HG03460 (cell line): ENCODE data around the gene SHISAL1.

Source experiments
- ATAC-seq: cut with Tn5 transposase; IDR thresholded peaks from one replicate; pipeline ENCODE4 v1.9.1; 2021; ENCODE audit not compliant: unreplicated experiment

The SHISAL1 gene

GRCh38 chr22:44278243-44279068 lies 34.3 kb downstream of the SHISAL1 start:
- ATAC-seq, result no peak

- ATAC-seq, result no peak
Observed at GRCh38 chr22:44277386-44278135, 35.2 kb downstream of the SHISAL1 start.

- ATAC-seq, result no peak
Observed at GRCh38 chr22:44276706-44277356, 35.9 kb downstream of the SHISAL1 start.

GRCh38 chr22:44276041-44276440 lies 36.7 kb downstream of the SHISAL1 start:
- no peak for ATAC-seq

GRCh38 chr22:44275631-44275995 lies 37.1 kb downstream of the SHISAL1 start:
- ATAC-seq, result no peak

- no peak for ATAC-seq
Observed at GRCh38 chr22:44274918-44275630, 37.7 kb downstream of the SHISAL1 start.

GRCh38 chr22:44273175-44273574 lies 39.6 kb downstream of the SHISAL1 start:
- no peak for ATAC-seq

- no peak for ATAC-seq
Observed at GRCh38 chr22:44272401-44272771, 40.4 kb downstream of the SHISAL1 start.

- ATAC-seq, result no peak
Observed at GRCh38 chr22:44271732-44272400, 40.9 kb downstream of the SHISAL1 start.

GRCh38 chr22:44271010-44271500 lies 41.7 kb downstream of the SHISAL1 start:
- ATAC-seq, result no peak

GRCh38 chr22:44270556-44270880 lies 42.2 kb downstream of the SHISAL1 start:
- no peak for ATAC-seq

- no peak for ATAC-seq
Observed at GRCh38 chr22:44269757-44270555, 42.8 kb downstream of the SHISAL1 start.

GRCh38 chr22:44269117-44269498 lies 43.6 kb downstream of the SHISAL1 start:
- ATAC-seq, result no peak

- no peak for ATAC-seq
Observed at GRCh38 chr22:44268431-44269116, 44.2 kb downstream of the SHISAL1 start.

GRCh38 chr22:44267856-44268255 lies 44.9 kb downstream of the SHISAL1 start:
- no peak for ATAC-seq

GRCh38 chr22:44266796-44267760 lies 45.7 kb downstream of the SHISAL1 start:
- ATAC-seq, result no peak

GRCh38 chr22:44263547-44263946 lies 49.2 kb downstream of the SHISAL1 start:
- ATAC-seq, result no peak
